GM10266 (cell line): ENCODE data around the gene NSL1.

ENCODE experiments used
- DNase-seq: peaks from one replicate; pipeline ENCODE4 v3.0.0; 2012; ENCODE audit errors: extremely low spot score
- CTCF ChIP-seq: IDR thresholded peaks from 2 replicates; pipeline ENCODE4 v1.5.1; 2012; ENCODE audit warnings: mild to moderate bottlenecking, low read depth; ENCODE audit not compliant: control insufficient read depth, insufficient read depth; ENCODE audit errors: missing control alignments

The NSL1 gene

DNA sequence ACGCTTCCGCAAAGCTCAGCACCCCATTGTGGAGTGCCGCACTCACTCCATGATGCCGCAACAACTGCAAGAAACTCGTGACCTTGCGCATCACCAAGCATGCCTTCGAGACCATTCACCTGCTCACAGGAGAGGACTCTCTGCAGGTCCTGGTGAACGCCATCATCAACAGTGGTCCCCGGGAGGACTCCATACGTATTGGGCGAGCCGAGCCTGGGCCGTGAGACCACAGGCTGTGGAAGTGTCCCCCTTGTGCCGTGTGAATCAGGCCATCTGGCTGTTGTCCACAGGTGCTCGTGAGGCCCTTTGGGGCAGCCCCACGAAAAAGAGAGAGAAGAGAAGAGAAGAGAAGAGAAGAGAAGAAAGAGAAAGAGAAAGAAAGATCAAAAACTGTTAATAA lies 32.6 kb upstream of the NSL1 start:
- TF ChIP-seq CTCF: no peak

GRCh38 chr1:212822956-212823355 lies 31.4 kb upstream of the NSL1 start:
- DNase-seq: no peak
- TF ChIP-seq CTCF: no peak

More for the DNA sequence above, 32.6 kb upstream of the NSL1 start:
- no peak for DNase-seq

DNA sequence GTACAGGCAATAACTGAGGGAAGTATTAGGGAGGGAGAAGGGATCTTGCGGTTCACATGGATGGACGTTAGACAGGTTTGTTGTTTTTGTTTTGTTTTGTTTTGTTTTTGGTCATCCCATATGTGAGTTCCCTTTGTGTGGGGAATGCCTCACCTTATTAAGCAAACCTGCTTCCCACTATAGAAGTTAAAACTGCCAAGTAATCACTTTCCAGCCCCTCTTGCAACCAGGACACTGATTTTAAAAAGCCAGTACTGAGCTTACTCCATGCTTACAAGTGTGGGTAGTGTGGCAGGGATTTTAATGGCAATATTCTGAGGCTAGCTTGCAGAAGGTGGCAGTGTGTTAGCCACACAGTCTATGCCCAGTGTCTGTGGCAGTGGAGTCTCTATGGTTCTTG lies 29.4 kb upstream of the NSL1 start:
- DNase-seq: no peak
- TF ChIP-seq CTCF: peak; percentile 10

DNA sequence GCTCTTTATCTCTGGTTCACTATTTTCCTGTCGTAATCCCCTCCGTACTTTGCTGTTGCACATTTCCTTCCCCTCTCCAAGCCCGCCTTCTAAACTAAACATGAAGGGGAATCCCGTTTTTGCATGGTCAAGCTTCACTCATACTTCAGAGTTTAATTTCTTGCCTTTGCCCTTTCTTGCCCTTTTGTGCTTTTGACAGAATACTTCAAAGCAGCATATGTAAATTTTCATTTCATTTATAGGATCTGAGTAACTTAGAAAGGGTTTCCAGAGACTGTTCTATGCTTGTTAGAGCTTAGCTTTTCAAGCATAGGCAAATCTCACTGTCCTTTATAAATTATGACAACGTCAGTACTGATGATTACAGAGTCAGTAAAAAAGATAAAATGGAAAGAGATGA lies 28.1 kb upstream of the NSL1 start:
- DNase-seq: peak; percentile 44
- no peak for TF ChIP-seq CTCF

DNA sequence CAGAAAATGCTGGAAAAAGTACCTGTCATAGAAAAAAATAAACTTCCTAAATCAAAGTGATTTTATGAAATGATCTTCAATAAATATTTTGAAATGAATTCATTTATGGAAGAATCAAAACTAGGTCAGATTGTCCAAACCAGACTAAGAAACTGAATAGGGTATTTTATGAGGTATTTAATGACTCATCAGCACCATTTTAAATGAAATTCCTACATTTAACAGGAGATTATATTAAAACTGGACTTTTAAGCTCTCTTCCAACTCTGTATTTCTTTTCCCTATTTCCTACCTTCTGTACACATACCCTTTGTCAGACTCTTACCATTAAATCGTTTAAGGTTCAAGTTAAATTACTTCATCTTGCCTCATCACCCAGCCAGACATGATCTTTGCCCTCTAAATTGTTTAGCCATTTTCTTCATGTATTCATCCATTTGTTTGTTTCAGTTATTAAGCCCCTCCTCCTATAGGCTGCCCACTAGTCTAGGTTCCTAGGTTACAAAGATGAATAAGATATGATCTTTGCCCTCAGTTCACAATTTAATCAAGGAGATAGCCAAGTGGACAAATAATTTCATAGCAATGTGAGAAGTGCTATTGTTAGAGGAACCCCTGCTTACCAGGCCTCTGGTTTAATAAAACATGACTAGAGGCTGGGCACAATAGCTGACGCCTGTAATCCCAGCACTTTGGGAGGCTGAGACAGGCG lies 25.1 kb upstream of the NSL1 start:
- TF ChIP-seq CTCF: no peak
- no peak for DNase-seq

GRCh38 chr1:212814537-212815334 lies 23.2 kb upstream of the NSL1 start:
- DNase-seq: no peak
- peak; percentile 37 for TF ChIP-seq CTCF

- no peak for DNase-seq
- TF ChIP-seq CTCF: no peak
Observed at GRCh38 chr1:212805767-212806166, 14.2 kb upstream of the NSL1 start.
